ENCODE measurements around the gene NHSL2.
A peak's percentile ranks its signal among the peaks of the same experiment; 100 is the strongest.
"Not testable (repeated sequence)": the region's sequence is repeated elsewhere in the genome, so short reads cannot be mapped to it uniquely, and the experiment has no call there.

NHSL2 gene

GRCh38 chrX:71910643-71910985 lies at the start of gene NHSL2:
Gene NHSL2 (plus strand): TSS chrX:71910845.
- peak in 1 of 2 donors; percentile 37 for DNase-seq (ENCODE audit: low read depth in 2 of 2)

GRCh38 chrX:71867680-71868079 lies 43.0 kb upstream of the NHSL2 start:
- DNase-seq (ENCODE audit: low read depth in 2 of 2): no peak

- not testable (repeated sequence) for DNase-seq (ENCODE audit: low read depth in 2 of 2)
Observed at GRCh38 chrX:71869566-71869965, 41.1 kb upstream of the NHSL2 start.

- no peak for DNase-seq (ENCODE audit: low read depth in 2 of 2)
Observed at GRCh38 chrX:71870208-71871098, 40.2 kb upstream of the NHSL2 start.

- no peak for DNase-seq (ENCODE audit: low read depth in 2 of 2)
Observed at GRCh38 chrX:71871367-71871766, 39.3 kb upstream of the NHSL2 start.

- no peak for DNase-seq (ENCODE audit: low read depth in 2 of 2)
Observed at GRCh38 chrX:71872542-71873458, 37.8 kb upstream of the NHSL2 start.

- no peak for DNase-seq (ENCODE audit: low read depth in 2 of 2)
Observed at GRCh38 chrX:71873459-71873833, 37.2 kb upstream of the NHSL2 start.

GRCh38 chrX:71876841-71877240 lies 33.8 kb upstream of the NHSL2 start:
- not testable (repeated sequence) for DNase-seq (ENCODE audit: low read depth in 2 of 2)

- DNase-seq (ENCODE audit: low read depth in 2 of 2): no peak
Observed at GRCh38 chrX:71885099-71885498, 25.5 kb upstream of the NHSL2 start.

GRCh38 chrX:71895607-71896006 lies 15.0 kb upstream of the NHSL2 start:
- no peak for DNase-seq (ENCODE audit: low read depth in 2 of 2)

- no peak for DNase-seq (ENCODE audit: low read depth in 2 of 2)
Observed at GRCh38 chrX:71906144-71906543, 4.5 kb upstream of the NHSL2 start.

GRCh38 chrX:71908387-71908786 lies 2.3 kb upstream of the NHSL2 start:
- no peak for DNase-seq (ENCODE audit: low read depth in 2 of 2)

GRCh38 chrX:71909956-71910355 lies 689 bp upstream of the NHSL2 start:
- no peak for DNase-seq (ENCODE audit: low read depth in 2 of 2)

- peak in 1 of 2 donors; percentile 28 for DNase-seq (ENCODE audit: low read depth in 2 of 2)
Observed at GRCh38 chrX:71910986-71911730, 513 bp downstream of the NHSL2 start.

- DNase-seq (ENCODE audit: low read depth in 2 of 2): no peak
Observed at GRCh38 chrX:71911731-71912050, 1.0 kb downstream of the NHSL2 start.

GRCh38 chrX:71912156-71912555 lies 1.5 kb downstream of the NHSL2 start:
- DNase-seq (ENCODE audit: low read depth in 2 of 2): no peak

- DNase-seq (ENCODE audit: low read depth in 2 of 2): no peak
Observed at GRCh38 chrX:71913156-71913950, 2.7 kb downstream of the NHSL2 start.

GRCh38 chrX:71917621-71918343 lies 7.1 kb downstream of the NHSL2 start:
- DNase-seq (ENCODE audit: low read depth in 2 of 2): no peak

- DNase-seq (ENCODE audit: low read depth in 2 of 2): no peak
Observed at GRCh38 chrX:71919431-71919830, 8.8 kb downstream of the NHSL2 start.

GRCh38 chrX:71919886-71920285 lies 9.2 kb downstream of the NHSL2 start:
- no peak for DNase-seq (ENCODE audit: low read depth in 2 of 2)

- no peak for DNase-seq (ENCODE audit: low read depth in 2 of 2)
Observed at GRCh38 chrX:71922686-71923085, 12.0 kb downstream of the NHSL2 start.
